Activated CD8-positive, alpha-beta memory T cell treated with anti-CD3 and anti-CD28 coated beads for 24 hours (primary cell): ENCODE measurements around the gene CACNA2D1.

Experiments used
- DNase-seq: peaks from one replicate; pipeline ENCODE4 v3.0.0-alpha.2; 2020

The CACNA2D1 gene

GRCh38 chr7:82211333-82211732 is 232.2 kb downstream of the CACNA2D1 start:
- DNase-seq = no peak

GRCh38 chr7:82210416-82211184 is 233.0 kb downstream of the CACNA2D1 start:
- no peak for DNase-seq

DNA sequence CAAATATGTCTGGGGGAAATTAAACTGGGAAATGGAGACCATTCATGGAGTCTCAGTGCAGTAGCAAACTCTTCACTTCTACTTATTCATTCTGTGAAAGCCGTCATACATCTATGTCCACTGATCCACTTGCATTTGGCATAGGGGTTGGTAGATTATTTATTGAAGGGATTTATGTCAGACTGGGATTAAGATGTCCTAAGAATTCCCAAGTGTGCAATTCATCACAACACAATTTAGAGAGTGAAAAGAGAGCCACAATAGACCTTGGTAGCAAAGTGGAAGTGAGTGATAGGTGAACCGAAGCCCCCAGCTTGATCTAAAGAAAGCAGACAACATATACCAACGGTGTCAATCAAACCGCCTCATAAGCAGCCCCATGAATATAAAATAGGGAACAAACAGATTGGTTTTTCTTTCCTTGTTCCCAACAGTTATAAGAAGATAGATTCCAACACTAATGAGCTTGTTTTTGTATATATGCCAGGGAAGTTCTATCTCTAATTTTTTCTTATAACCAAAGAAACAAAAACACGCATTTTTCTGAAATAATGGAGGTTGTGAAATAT is 234.3 kb downstream of the CACNA2D1 start:
- no peak for DNase-seq

DNA sequence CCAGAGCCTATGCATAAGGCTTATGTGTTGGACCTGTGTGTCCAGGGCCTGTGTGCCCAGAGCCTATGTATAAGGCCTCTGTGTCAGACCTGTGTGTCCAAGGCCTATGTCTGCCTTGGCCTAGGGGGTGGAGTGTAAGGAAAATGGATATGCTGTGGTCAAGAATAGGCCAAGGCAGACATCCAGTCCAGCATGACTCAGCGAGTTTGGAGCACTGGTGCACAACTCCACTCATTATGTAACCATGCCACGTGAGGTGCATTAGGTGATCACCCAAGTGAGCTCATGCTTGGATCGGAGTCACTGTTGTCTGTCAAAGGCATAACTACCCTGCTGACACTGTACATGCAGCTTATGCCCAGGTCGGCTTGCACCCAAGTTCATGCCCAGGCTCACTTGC is 238.9 kb downstream of the CACNA2D1 start:
- DNase-seq = no peak

- DNase-seq = no peak
Observed at GRCh38 chr7:82202965-82203364, 240.6 kb downstream of the CACNA2D1 start.

- no peak for DNase-seq
Observed at GRCh38 chr7:82202107-82202506, 241.5 kb downstream of the CACNA2D1 start.

DNA sequence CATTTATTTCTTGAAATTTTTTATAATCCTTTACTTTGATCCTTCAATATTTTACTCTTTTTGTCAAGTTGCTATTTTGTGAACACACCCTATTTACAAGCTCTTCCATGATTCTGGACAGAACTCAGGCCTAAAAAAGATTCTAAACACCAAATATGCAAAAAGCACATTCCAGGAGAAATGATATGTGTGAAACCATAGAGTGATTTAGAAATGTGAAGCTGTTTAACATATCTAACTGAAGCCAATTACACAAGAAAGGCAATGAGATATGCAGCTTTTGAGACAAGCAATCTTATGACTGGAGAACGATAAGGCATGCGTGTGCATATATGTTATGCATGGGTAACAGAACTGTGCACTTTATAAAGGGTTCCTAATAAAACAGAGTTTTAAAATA is 243.0 kb downstream of the CACNA2D1 start:
- no peak for DNase-seq

DNA sequence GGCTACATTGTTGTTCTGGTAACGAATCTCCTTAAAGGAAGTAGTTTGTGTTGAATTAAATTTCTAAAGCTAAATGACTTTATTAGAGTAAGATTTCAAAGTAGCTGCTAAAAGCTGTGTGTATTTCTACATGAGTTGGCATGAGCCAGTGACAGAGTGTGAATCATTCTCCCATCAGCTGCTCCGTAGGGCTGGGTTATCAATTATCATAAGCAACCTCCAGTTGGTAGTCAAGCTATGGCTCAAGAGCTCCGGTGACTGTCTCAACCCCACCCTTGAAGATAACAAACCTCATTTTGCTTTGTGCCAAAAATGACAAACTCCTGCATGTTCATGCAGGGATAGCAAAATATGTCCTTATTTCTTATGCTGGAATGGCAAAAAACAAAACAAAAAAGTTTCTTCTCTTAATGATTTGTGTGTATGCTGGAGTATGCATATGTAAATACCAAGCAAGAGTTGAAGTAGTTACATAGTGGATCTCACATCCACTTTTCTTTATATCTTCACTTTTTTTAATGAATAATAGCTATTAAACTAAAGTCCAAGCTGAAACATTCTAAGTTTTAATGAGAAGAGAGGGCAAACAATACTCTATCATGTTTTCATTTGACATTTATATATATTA is 249.4 kb downstream of the CACNA2D1 start:
- no peak for DNase-seq

DNA sequence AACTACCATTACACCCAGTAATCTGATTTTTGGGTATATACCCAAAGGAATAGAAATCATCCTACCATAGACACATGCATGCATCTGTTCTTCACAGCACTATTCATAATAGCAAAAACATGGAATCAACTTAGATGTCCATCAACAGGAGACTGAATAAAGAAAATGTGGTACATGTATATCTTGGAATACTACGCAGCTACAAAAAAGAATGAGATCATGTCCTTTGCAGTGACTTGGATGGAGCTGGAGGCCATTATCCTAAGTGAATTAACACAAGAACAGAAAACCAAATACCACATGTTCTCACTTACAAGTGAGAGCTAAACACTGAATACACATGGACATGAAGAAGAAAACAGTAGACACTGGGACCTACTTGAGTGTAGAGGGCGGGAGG is 254.9 kb downstream of the CACNA2D1 start:
- no peak for DNase-seq

GRCh38 chr7:82185443-82185842 is 258.1 kb downstream of the CACNA2D1 start:
- DNase-seq = no peak

DNA sequence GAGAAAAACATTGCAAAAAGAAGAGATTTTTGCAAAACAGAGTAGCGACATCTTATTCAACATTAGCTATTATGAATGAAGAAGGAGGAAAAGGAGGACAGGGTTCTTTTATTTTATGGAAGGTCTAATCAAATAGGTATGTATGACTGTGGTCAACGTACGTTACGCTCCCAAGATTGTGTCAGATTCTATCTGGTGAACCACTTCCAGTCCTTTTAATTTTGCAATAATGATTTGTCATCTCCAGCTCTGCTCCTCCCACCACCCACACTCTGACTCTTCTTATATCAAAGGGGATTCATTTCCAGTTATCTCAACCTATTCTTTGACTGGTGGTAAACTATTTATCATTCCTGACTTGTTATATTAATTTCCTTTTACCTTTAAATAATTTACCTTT is 259.9 kb downstream of the CACNA2D1 start:
- no peak for DNase-seq

- DNase-seq = no peak
Observed at GRCh38 chr7:82179311-82179710, 264.3 kb downstream of the CACNA2D1 start.

DNA sequence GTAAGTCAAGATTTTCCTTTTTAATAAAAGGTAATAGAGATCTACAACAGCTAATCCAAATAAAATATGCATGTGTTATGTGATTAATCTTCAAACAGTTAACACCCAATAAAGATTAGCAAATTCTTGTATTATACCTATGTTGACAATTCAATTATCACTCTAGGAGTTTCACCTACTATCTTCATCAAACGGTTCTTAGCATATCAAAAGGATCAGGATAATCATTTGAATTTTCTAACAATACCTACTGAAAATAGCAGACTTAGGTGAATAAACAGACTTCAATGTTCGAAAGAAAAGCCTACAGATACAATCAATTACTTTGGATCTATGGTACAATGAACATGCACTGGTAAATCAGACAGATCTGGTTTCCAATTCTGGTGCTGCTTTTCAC is 268.3 kb downstream of the CACNA2D1 start:
- no peak for DNase-seq

DNA sequence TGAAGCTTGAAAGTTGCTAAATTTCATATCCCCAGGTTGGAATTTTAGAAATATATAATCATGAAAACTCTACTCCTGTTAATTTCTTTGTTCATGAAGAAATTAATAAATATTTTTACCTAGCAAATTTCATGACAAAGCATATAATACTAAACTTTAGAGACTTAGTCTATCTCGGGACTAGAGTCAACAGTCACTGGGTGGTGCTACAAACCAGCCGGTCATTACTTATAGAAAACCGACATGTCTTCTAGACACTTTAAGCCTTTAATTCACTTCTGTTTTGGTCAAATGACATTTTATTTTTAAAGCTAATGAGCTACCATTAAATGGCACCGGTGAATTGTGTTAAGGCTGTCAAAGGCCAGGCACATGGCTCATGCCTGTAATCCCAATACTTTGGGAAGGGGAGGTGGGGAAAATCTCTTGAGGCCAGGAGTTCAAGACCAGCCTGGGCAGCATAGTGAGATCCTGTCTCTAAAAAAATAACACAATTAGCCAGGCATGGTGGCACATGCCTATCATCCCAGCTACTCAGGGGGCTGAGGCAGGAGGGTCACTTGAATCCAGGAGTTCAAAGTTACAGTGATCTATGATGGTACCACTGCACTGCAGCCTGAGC is 270.1 kb downstream of the CACNA2D1 start:
- DNase-seq = no peak

- DNase-seq = no peak
Observed at GRCh38 chr7:82172881-82173280, 270.7 kb downstream of the CACNA2D1 start.

DNA sequence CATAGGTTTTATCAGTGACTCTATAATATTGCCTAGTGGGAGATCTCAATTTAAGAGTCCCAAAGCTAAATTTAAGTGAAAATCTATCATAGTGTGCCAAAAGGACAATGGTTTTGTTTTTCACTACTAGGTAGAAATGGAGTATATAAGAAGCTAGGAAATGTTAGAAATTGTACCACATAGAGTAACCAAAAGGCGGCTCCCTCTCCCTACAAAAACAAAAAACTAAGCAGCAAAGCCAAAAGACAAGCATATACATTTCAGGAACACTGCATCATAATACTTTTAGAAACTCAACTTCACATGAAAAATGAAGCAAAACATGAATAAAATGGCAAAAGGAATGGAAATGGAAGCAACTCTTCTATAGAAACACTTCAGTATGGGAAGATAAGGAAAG is 271.6 kb downstream of the CACNA2D1 start:
- DNase-seq = no peak

DNA sequence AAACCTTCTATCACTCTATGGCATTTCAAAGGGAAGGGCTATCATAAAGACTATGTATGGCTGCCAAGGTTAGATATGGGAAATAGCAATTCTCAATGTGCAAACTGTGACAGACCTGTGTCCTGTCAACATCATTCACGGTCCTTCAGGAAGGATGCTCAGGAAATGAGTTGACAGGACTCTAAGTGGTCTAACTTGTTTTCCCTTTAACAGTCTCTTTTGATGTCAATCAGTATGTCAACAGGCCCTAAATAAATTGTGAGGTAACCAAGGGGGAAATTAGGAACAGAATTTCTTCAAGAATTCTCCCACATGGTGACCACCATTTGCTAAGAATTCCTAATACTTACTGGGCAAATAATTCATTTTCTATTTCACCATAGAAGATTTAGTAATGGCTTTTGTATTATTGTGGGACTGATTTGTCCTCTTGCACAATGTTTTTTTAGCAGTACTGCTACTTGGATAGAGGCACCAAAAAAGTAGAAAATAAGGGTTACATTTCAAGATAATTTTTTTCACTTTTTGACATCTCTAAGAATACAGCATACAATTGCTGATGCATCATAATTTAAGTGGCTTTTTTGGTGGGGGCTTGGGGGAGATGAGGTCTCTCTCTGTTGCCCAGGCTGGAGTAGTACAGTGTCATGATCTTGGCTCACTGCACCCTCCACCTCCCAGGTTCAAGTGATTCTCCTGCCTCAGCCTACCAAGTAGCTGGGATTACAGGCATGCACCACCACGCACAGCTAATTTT is 275.8 kb downstream of the CACNA2D1 start:
- DNase-seq = no peak

- DNase-seq = no peak
Observed at GRCh38 chr7:82166260-82167015, 277.1 kb downstream of the CACNA2D1 start.

DNA sequence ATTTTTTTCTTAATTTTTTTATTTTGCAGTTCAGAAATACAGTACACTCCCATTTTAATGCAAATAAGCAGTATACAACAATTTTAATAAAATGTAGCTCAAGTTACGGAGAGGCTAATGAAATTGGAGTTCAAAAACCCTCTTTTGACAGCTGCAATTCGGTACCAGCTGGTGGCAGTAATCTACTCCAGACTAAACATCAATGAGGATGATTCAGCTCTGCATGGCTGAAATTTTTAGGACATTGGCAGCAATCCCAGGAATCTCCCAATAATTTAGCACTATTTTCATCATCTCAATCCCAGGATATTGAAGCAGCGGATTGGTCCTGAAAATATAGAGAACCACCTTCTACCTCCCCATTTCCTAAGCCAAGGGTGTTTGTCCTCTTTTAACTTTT is 278.8 kb downstream of the CACNA2D1 start:
- DNase-seq = no peak

DNA sequence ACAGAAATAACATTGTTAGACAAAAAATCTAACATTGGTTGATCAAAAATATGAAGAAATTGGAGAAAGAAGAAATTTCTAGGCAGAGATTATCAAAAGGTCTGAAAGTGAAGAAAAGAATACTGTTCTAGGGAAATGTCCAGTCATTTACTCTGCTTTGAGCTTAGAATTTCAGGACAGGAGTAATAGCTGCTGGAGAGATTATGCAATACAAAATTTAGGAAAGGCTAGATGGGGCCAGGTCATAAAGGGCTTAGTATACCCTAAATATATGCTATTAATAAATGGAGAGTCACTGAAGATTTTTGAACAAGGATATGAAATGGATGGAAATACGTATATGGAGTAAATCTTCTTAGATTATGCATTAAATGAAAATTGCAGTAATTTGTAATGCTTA is 279.2 kb downstream of the CACNA2D1 start:
- no peak for DNase-seq

- no peak for DNase-seq
Observed at GRCh38 chr7:82163586-82163985, 280.0 kb downstream of the CACNA2D1 start.

DNA sequence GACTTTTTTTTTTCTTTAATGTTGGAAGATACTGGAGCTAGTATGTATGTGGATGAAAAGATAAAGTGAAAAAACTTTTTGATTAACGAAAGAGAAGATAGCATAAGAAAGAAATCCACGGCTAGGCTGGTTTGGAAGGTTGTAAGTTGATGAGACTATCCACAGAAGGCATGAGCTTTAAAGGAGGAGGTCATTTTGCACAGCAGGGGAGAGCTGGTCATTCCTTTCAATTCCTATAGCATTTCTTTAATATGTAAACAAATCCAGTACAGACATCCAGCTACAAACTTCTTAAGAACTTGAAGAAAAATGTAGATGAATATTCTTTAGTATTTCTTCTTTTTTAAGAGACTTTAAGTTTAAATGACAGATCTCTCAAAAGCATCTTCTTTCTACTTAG is 281.3 kb downstream of the CACNA2D1 start:
- DNase-seq = no peak
